ENCODE data around the gene CLECL1.

DNA sequence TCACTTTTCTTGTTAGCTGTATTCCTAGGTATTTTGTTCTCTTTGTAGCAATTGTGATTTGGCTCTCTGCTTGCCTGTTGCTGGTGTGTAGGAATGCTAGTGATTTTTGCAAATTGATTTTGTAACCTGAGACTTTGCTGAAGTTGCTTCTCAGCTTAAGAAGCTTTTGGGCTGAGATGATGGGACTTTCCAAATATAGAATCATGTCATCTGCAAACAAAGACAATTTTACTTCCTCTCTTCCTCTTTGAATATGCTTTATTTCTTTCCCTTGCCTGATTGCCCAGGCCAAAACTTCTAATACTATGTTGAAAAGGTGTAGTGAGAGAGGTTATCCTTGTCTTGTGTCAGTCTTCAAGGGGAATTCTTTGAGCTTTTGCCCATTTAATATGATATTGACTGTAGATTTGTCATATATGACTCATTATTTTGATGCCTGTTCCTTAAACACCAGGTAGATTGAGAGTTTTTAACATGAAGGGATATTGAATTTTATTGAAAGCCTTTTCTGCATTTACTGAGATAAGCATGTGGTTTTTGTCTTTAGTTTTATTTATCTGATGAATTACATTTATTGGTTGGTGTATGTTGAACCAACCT, 26.7 kb downstream of the CLECL1 start:
- TF ChIP-seq, protein P1, sequence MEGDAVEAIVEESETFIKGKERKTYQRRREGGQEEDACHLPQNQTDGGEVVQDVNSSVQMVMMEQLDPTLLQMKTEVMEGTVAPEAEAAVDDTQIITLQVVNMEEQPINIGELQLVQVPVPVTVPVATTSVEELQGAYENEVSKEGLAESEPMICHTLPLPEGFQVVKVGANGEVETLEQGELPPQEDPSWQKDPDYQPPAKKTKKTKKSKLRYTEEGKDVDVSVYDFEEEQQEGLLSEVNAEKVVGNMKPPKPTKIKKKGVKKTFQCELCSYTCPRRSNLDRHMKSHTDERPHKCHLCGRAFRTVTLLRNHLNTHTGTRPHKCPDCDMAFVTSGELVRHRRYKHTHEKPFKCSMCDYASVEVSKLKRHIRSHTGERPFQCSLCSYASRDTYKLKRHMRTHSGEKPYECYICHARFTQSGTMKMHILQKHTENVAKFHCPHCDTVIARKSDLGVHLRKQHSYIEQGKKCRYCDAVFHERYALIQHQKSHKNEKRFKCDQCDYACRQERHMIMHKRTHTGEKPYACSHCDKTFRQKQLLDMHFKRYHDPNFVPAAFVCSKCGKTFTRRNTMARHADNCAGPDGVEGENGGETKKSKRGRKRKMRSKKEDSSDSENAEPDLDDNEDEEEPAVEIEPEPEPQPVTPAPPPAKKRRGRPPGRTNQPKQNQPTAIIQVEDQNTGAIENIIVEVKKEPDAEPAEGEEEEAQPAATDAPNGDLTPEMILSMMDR (IDR thresholded peaks at IDR 0.05; ENCODE audit: low read depth, low read length, missing input control) = no peak
- TF ChIP-seq SP1 (IDR thresholded peaks at IDR 0.05) (no peak), JUND (IDR thresholded peaks at IDR 0.05) (no peak), GABPA (IDR thresholded peaks at IDR 0.05 in 1 of 2, conservative IDR thresholded peaks at IDR 0.05 in 1 of 2) (no peak), RAD21 (IDR thresholded peaks at IDR 0.05) (no peak), NR2F2 (IDR thresholded peaks at IDR 0.05) (no peak), RXRA (IDR thresholded peaks at IDR 0.05) (no peak), FOXA1 (IDR thresholded peaks at IDR 0.05) (no peak), HNF4G (IDR thresholded peaks at IDR 0.05) (no peak), TAF1 (conservative IDR thresholded peaks at IDR 0.05) (no peak), EGR1 (IDR thresholded peaks at IDR 0.05; ENCODE audit: low read depth in 2 of 2) (no peak)
- TF ChIP-seq, protein P2, sequence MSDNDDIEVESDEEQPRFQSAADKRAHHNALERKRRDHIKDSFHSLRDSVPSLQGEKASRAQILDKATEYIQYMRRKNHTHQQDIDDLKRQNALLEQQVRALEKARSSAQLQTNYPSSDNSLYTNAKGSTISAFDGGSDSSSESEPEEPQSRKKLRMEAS (IDR thresholded peaks at IDR 0.05) = no peak
- TF ChIP-seq, protein P3, sequence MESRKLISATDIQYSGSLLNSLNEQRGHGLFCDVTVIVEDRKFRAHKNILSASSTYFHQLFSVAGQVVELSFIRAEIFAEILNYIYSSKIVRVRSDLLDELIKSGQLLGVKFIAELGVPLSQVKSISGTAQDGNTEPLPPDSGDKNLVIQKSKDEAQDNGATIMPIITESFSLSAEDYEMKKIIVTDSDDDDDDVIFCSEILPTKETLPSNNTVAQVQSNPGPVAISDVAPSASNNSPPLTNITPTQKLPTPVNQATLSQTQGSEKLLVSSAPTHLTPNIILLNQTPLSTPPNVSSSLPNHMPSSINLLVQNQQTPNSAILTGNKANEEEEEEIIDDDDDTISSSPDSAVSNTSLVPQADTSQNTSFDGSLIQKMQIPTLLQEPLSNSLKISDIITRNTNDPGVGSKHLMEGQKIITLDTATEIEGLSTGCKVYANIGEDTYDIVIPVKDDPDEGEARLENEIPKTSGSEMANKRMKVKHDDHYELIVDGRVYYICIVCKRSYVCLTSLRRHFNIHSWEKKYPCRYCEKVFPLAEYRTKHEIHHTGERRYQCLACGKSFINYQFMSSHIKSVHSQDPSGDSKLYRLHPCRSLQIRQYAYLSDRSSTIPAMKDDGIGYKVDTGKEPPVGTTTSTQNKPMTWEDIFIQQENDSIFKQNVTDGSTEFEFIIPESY (IDR thresholded peaks at IDR 0.05) = no peak
- TF ChIP-seq, protein P4, sequence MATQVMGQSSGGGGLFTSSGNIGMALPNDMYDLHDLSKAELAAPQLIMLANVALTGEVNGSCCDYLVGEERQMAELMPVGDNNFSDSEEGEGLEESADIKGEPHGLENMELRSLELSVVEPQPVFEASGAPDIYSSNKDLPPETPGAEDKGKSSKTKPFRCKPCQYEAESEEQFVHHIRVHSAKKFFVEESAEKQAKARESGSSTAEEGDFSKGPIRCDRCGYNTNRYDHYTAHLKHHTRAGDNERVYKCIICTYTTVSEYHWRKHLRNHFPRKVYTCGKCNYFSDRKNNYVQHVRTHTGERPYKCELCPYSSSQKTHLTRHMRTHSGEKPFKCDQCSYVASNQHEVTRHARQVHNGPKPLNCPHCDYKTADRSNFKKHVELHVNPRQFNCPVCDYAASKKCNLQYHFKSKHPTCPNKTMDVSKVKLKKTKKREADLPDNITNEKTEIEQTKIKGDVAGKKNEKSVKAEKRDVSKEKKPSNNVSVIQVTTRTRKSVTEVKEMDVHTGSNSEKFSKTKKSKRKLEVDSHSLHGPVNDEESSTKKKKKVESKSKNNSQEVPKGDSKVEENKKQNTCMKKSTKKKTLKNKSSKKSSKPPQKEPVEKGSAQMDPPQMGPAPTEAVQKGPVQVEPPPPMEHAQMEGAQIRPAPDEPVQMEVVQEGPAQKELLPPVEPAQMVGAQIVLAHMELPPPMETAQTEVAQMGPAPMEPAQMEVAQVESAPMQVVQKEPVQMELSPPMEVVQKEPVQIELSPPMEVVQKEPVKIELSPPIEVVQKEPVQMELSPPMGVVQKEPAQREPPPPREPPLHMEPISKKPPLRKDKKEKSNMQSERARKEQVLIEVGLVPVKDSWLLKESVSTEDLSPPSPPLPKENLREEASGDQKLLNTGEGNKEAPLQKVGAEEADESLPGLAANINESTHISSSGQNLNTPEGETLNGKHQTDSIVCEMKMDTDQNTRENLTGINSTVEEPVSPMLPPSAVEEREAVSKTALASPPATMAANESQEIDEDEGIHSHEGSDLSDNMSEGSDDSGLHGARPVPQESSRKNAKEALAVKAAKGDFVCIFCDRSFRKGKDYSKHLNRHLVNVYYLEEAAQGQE (IDR thresholded peaks at IDR 0.05) = no peak

Measured in liver (tissue), 3 donors.